HTR-8/SVneo (cell line): Measurements from ENCODE around the gene MYL5.

Experiments
- DNase-seq: peaks from one replicate; pipeline ENCODE4 v3.0.0; 2011; ENCODE audit warnings: low spot score, mixed read lengths; ENCODE audit not compliant: insufficient read length
- FAIRE-seq: peaks from 2 replicates; lab custom pipeline; 2011; peaks lifted over from hg19 to GRCh38; lab: Jason Lieb, UNC

The MYL5 gene

GRCh38 chr4:656436-657337 lies 17.7 kb upstream of the MYL5 start:
- FAIRE-seq = no peak
- no peak for DNase-seq

GRCh38 chr4:657338-657833 lies 17.0 kb upstream of the MYL5 start:
- DNase-seq (no peak), FAIRE-seq (no peak)

- DNase-seq (no peak), FAIRE-seq (no peak)
These were observed 16.3 kb upstream of the MYL5 start for GRCh38 chr4:657834-658667.

GRCh38 chr4:658681-659667 lies 15.4 kb upstream of the MYL5 start:
- DNase-seq = no peak
- peak; percentile 91 for FAIRE-seq

- no peak for FAIRE-seq
These were observed 14.5 kb upstream of the MYL5 start for GRCh38 chr4:659851-660250.

GRCh38 chr4:660401-660800 lies 13.9 kb upstream of the MYL5 start:
- no peak for FAIRE-seq
- no peak for DNase-seq

More at GRCh38 chr4:659851-660250, 14.5 kb upstream of the MYL5 start:
- no peak for DNase-seq

GRCh38 chr4:661231-661630 lies 13.1 kb upstream of the MYL5 start:
- FAIRE-seq = no peak

GRCh38 chr4:661881-662761 lies 12.2 kb upstream of the MYL5 start:
- FAIRE-seq (no peak), DNase-seq (no peak)

More at GRCh38 chr4:661231-661630, 13.1 kb upstream of the MYL5 start:
- no peak for DNase-seq

GRCh38 chr4:663046-663437 lies 11.3 kb upstream of the MYL5 start:
- FAIRE-seq (no peak), DNase-seq (no peak)

- no peak for FAIRE-seq
- DNase-seq = no peak
These were observed 10.6 kb upstream of the MYL5 start for GRCh38 chr4:663438-664428.

GRCh38 chr4:664713-665231 lies 9.6 kb upstream of the MYL5 start:
- DNase-seq (no peak), FAIRE-seq (no peak)

- FAIRE-seq (no peak), DNase-seq (no peak)
These were observed 9.0 kb upstream of the MYL5 start for GRCh38 chr4:665381-665750.

- DNase-seq (no peak), FAIRE-seq (no peak)
These were observed 8.4 kb upstream of the MYL5 start for GRCh38 chr4:665751-666435.

GRCh38 chr4:666436-666810 lies 7.9 kb upstream of the MYL5 start:
- no peak for DNase-seq
- FAIRE-seq = no peak

- DNase-seq = no peak
- FAIRE-seq = no peak
These were observed 7.4 kb upstream of the MYL5 start for GRCh38 chr4:666822-667544.

- no peak for DNase-seq
- FAIRE-seq = no peak
These were observed 6.8 kb upstream of the MYL5 start for GRCh38 chr4:667545-667925.
